CD4-positive, alpha-beta T cell (primary cell): ENCODE measurements around the gene TBC1D22A. TPM values are rescaled to one million over a fixed set of nuclear protein-coding genes. Genes with fewer than 3 reads are reported as not detected.

Experiments used
- ATAC-seq: fragments of 200-7000 bp; cut with Tn5 transposase; one replicate; pipeline ENCODE4 v1.10.0; 2022; ENCODE audit warnings: mild to moderate bottlenecking; ENCODE audit not compliant: poor library complexity
- CTCF ChIA-PET: fragments of 350-600 bp; sonication (Branson Sonifier 250); formaldehyde crosslinking; loops from one replicate; lab custom pipeline; 2021; ENCODE audit warnings: antibody characterized with exemption, inconsistent platforms; lab: Charles Lee
- POLR2A ChIA-PET: fragments of 350-600 bp; sonication (Branson Sonifier 250); formaldehyde crosslinking; loops from one replicate; lab custom pipeline; 2021; ENCODE audit warnings: antibody characterized with exemption, inconsistent platforms; lab: Charles Lee
- DNase-seq, 14 experiments: peaks; one replicate each; pipeline ENCODE4 v3.0.0-alpha.2; 2013 to 2020; ENCODE audit warnings: mixed read lengths in 2 of 14
- H3K27ac ChIP-seq, 2 donors: one replicate each; pipeline versions ENCODE4 v1.5.1 to v1.7.0; 2013; ENCODE audit warnings: low read length in 2 of 2, low read depth in 1 of 2, mild to moderate bottlenecking in 1 of 2
- H3K27me3 ChIP-seq, 2 experiments: 1 replicate in 1 of 2; 2 replicates in 1 of 2; pipeline versions ENCODE4 v1.6.1 to v1.7.0; 2013; ENCODE audit warnings: low read length in 2 of 2, control low read depth in 1 of 2, mild to moderate bottlenecking in 1 of 2, moderate library complexity in 1 of 2; ENCODE audit not compliant: insufficient read depth in 2 of 2, control insufficient read depth in 1 of 2
- H3K36me3 ChIP-seq: one replicate; pipeline ENCODE4 v1.6.1; 2013; ENCODE audit warnings: low read length, control low read depth; ENCODE audit not compliant: insufficient read depth
- H3K4me1 ChIP-seq: one replicate; pipeline ENCODE4 v1.6.1; 2013; ENCODE audit warnings: low read length, control low read depth; ENCODE audit not compliant: insufficient read depth
- H3K4me3 ChIP-seq: one replicate; pipeline ENCODE4 v1.5.1; 2013; ENCODE audit warnings: mild to moderate bottlenecking, low read length, moderate library complexity
- H3K9me3 ChIP-seq, 2 experiments: 1 replicate in 1 of 2; 2 replicates in 1 of 2; pipeline versions ENCODE4 v1.6.1 to v1.7.0; 2013; ENCODE audit warnings: low read length in 2 of 2, mild to moderate bottlenecking in 2 of 2, control low read depth in 1 of 2, moderate library complexity in 1 of 2; ENCODE audit not compliant: control insufficient read depth in 1 of 2, insufficient read depth in 1 of 2
- H3K27ac Mint-ChIP-seq: one replicate; pipeline ENCODE4 v1.8.0; 2020; ENCODE audit warnings: mixed read lengths
- H3K27me3 Mint-ChIP-seq: one replicate; pipeline ENCODE4 v1.8.0; 2021; ENCODE audit warnings: mixed read lengths
- H3K36me3 Mint-ChIP-seq: one replicate; pipeline ENCODE4 v1.8.0; 2021; ENCODE audit warnings: low read depth, mixed read lengths
- H3K4me1 Mint-ChIP-seq: one replicate; pipeline ENCODE4 v1.8.0; 2021; ENCODE audit warnings: low read depth, mixed read lengths
- H3K4me3 Mint-ChIP-seq: one replicate; pipeline ENCODE4 v1.8.0; 2020; ENCODE audit warnings: mild to moderate bottlenecking, mixed read lengths
- H3K9me3 Mint-ChIP-seq: one replicate; pipeline ENCODE4 v1.8.0; 2020; ENCODE audit warnings: mixed read lengths
- intact Hi-C, 2 experiments: fragments of 100-400 bp; cut with DNase I in 1 of 2; cut with micrococcal nuclease in 1 of 2; formaldehyde crosslinking; loops; one replicate each; pipeline versions ENCODE4 v1.15.1 to v1.9.0; 2023 to 2025; cut with DNase I, micrococcal nuclease
- total RNA-seq, 174 experiments: library from RNA in 2 of 174; stranded (reverse) in 2 of 174; gene quantifications; one replicate each; pipeline ENCODE4 v1.2.3 and lab custom pipeline; 2021 to 2026
- TF ChIP-seq, protein P1 (sequence below): fragments of 200-600 bp; IDR thresholded peaks from one replicate; pipeline ENCODE4 v1.8.0; 2022; ENCODE audit warnings: antibody characterized with exemption, mild to moderate bottlenecking

Gene TBC1D22A
- total RNA-seq, 2 experiments from 2014 or later: 27.1 to 31.7 TPM

DNA sequence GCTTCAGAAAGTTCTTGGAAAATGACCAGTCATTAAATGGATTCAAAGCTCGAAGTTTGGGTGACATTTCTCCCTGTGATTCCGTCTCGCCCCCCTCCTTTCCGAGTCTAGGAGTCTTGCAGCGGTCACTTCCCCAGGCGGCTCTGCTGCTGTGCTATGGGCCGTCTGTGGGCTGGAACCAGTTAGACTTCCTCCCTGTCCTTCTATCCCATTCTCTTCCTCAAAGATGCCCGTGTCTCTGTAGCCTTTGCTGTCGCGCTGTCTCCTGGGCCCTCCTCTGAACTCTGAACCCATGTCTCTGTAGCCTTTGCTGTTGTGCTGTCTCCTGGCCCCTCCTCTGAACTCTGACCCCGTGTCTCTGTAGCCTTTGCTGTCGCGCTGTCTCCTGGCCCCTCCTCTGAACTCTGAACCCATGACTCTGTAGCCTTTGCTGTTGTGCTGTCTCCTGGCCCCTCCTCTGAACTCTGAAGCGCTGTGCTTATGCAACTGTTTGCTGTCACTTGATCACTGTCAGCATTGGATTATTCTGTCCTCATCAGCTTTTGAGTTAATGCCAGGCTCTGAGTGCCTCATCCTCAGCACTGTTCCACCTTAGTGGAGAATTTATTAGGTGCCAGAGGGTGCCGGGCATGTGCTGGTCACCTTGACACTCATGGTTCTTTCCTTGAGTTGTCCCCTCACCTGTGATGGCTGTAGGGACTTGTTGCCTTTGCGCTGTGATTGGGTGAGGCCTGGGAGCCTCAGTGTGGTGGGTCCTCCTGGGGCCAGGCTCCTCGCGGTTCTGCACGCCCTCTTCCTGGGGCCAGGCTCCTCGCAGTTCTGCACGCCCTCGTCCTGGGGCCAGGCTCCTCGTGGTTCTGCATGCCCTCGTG lies 173.3 kb downstream of the TBC1D22A start:
- intact Hi-C loops: no loop called here
- Histone ChIP-seq H3K27me3 (no peaks in the 10 kb centered on the region), H3K27ac (no peak overlapping the region), H3K4me3 (no peak overlapping the region), H3K36me3 (peaks cover 13% of the 10 kb centered on the region), H3K4me1 (no peaks in the 10 kb centered on the region), H3K9me3 (no peaks in the 10 kb centered on the region)
- DNase-seq (no peak), ATAC-seq (no peak)
- Mint-ChIP-seq H3K9me3 (no peaks in the 10 kb centered on the region), H3K27ac (no peak overlapping the region), H3K27me3 (no peaks in the 10 kb centered on the region), H3K4me1 (peaks cover 17% of the 10 kb centered on the region), H3K36me3 (peaks cover 23% of the 10 kb centered on the region), H3K4me3 (no peak overlapping the region)
- ChIA-PET CTCF (no interaction called here), POLR2A (no interaction called here)
- TF ChIP-seq, protein P1, sequence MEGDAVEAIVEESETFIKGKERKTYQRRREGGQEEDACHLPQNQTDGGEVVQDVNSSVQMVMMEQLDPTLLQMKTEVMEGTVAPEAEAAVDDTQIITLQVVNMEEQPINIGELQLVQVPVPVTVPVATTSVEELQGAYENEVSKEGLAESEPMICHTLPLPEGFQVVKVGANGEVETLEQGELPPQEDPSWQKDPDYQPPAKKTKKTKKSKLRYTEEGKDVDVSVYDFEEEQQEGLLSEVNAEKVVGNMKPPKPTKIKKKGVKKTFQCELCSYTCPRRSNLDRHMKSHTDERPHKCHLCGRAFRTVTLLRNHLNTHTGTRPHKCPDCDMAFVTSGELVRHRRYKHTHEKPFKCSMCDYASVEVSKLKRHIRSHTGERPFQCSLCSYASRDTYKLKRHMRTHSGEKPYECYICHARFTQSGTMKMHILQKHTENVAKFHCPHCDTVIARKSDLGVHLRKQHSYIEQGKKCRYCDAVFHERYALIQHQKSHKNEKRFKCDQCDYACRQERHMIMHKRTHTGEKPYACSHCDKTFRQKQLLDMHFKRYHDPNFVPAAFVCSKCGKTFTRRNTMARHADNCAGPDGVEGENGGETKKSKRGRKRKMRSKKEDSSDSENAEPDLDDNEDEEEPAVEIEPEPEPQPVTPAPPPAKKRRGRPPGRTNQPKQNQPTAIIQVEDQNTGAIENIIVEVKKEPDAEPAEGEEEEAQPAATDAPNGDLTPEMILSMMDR: no peak

DNA sequence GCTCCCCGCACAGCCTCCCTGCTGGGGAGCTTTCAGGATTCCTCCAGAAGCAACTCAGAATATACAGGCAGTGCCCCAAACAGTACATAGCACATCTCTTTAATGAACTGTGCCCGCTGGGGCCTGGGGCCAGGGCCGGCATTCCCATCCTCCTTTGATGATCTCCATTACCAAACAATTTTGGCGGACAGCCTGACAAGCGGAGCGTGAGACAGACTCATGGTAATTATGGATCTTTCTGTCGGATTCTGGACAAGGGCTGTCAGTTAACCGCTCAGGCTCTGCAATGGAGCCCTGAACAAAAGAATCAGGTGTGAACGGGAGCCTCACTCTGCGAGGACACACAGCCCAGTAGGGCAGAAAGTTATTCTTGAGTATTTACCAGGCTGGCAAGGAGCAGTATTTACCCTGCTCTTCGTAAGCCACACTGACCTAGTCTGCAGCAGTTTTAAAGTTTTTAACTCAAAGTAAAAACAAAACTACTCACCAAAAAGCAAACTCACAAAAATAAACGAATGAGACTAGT lies 174.0 kb downstream of the TBC1D22A start:
- ATAC-seq: no peak
- H3K9me3 Mint-ChIP-seq: no peaks in the 10 kb centered on the region
- CTCF ChIA-PET: no interaction called here
- H3K36me3 Mint-ChIP-seq: peaks cover 16% of the 10 kb centered on the region
- Histone ChIP-seq H3K36me3 (peaks cover 9% of the 10 kb centered on the region), H3K4me1 (no peaks in the 10 kb centered on the region), H3K9me3 (no peaks in the 10 kb centered on the region), H3K27me3 (no peaks in the 10 kb centered on the region), H3K27ac (no peak overlapping the region), H3K4me3 (no peak overlapping the region)
- DNase-seq: no peak
- TF ChIP-seq, protein P1: no peak
- peaks cover 17% of the 10 kb centered on the region for H3K4me1 Mint-ChIP-seq
- POLR2A ChIA-PET: no interaction called here
- no peaks in the 10 kb centered on the region for H3K27me3 Mint-ChIP-seq
- H3K27ac Mint-ChIP-seq: no peak overlapping the region
- intact Hi-C loops: no loop called here
- no peak overlapping the region for H3K4me3 Mint-ChIP-seq

DNA sequence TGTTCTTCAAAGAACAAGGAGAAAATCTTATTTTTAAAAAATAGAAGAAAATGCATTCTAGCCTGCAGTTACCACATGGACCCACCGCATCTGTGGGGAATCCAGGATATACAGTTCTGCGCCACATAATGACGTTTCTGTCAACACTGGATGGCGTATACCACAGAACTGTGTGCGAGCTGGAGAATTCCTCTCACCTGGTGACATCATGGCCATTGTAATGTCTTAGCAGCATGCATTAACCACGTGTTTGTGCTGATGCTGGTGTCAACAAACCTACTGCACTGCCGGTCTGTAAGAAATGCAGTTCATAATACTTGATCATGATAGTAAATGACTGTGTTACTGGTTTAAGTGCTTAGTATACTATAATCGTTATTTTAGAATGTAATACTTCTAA lies 174.7 kb downstream of the TBC1D22A start:
- ATAC-seq (no peak), DNase-seq (no peak)
- Histone ChIP-seq H3K27me3 (no peaks in the 10 kb centered on the region), H3K4me3 (no peak overlapping the region), H3K36me3 (peaks cover 4% of the 10 kb centered on the region), H3K27ac (no peak overlapping the region), H3K9me3 (no peaks in the 10 kb centered on the region), H3K4me1 (no peaks in the 10 kb centered on the region)
- Mint-ChIP-seq H3K27ac (no peak overlapping the region), H3K4me1 (peaks cover 13% of the 10 kb centered on the region), H3K4me3 (no peak overlapping the region), H3K9me3 (no peaks in the 10 kb centered on the region), H3K36me3 (peaks cover 8% of the 10 kb centered on the region), H3K27me3 (no peaks in the 10 kb centered on the region)
- ChIA-PET CTCF (no interaction called here), POLR2A (no interaction called here)
- TF ChIP-seq, protein P1: no peak
- intact Hi-C loops: no loop called here
